Peyer's patch (tissue), 4 donors: ENCODE results near the gene CDC73.

Experiments
- CTCF ChIP-seq, 6 experiments: fragments of 450-650 bp in 4 of 6; fragments of 200-600 bp in 2 of 6; sonication (generic) in 1 of 6; IDR thresholded peaks; one replicate each; pipeline ENCODE4 v1.5.1; 2017 to 2019; ENCODE audit warnings: antibody characterized with exemption in 6 of 6, mild to moderate bottlenecking in 3 of 6, moderate library complexity in 1 of 6
- POLR2A ChIP-seq, 2 donors: fragments of 450-650 bp; IDR thresholded peaks; one replicate each; pipeline ENCODE4 v1.5.1; 2017; ENCODE audit warnings: antibody characterized with exemption in 2 of 2, mild to moderate bottlenecking in 2 of 2, moderate library complexity in 2 of 2

- TF ChIP-seq CTCF (IDR thresholded peaks at IDR 0.05) (no peak), POLR2A (IDR thresholded peaks at IDR 0.05) (no peak)
Measured at GRCh38 chr1:193256019-193256418, 134.2 kb downstream of the CDC73 start.
